Stimulated activated CD4-positive, alpha-beta T cell treated with anti-CD3 and anti-CD28 coated beads, Interleukin-4, amount 100 ng/mL, for 48 hours (primary cell): ENCODE data around the gene FAH.

ENCODE experiments used
- DNase-seq, 2 donors: peaks; one replicate each; pipeline ENCODE4 v3.0.0-alpha.2; 2020; ENCODE audit warnings: low read depth in 2 of 2

FAH gene

DNA sequence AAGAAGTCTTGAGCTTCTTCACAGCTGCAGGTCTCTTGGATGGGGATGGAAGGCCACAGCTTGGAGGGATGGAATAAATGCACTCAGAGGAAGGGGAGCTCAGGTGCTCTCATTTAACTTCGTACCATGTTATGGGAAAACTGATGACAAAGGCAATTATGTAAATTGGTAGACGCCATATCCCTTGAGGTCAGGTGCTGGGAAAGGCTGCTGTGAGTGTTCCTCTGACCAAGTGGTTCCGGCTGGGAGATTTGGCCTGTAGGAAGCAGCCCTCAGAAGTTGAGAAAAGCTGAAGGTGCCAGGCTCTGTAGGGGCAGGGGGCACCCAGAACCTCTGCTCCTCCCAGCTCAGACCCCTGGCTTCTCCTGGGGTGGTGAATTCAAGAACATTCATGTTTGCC is 47.1 kb downstream of the FAH start:
- no peak for DNase-seq

DNA sequence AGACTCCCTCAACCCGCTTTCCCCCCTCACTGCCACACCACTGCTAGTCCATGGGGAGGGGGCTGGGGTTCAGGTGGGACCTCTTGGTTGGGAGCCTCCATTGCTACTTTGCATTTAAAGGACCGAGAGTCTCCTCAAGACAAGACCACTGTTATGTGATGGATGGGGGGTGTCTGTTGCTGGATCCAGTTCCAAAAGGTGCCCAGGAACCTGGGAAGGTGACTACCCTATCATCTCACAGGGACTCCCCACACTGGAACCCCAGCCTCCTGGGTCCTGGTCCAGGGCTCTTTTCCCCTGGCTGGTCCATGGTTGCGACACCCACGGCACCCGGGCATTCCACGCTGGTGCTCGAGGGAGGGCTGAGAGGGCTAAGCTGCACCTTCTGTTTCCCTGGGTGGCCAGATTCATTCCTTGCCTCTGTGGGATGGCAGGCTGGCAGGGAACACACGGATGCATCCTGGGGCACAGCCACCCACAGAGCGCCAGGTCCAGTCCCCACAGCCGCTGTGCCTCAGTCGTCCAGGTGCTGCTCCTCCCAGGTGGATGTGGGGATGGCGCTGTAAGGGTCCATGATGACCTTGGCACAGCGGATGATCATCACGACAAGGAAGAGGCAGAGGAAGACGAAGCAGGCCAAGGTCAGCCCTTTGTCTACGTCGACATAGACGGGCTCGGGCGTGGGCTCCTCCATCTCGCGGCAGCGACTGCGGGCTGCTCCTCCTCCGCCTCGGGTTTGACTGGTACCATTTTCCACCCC is 48.6 kb downstream of the FAH start:
- DNase-seq = no peak

DNA sequence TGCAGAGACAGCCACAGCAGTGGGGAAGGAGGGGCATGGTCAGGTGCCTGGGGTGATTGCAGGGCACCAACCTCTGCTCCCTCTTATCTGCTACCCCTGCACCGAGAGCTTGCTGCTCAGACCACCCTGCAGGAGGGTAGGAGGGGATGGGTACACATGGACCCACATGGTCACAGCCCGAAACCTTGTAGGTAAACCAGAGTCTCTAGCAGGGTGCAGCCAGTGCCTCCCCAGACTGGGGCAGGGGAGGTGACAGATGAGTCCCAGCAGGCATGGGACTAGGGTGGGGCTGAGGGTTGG is 49.2 kb downstream of the FAH start:
- no peak for DNase-seq

DNA sequence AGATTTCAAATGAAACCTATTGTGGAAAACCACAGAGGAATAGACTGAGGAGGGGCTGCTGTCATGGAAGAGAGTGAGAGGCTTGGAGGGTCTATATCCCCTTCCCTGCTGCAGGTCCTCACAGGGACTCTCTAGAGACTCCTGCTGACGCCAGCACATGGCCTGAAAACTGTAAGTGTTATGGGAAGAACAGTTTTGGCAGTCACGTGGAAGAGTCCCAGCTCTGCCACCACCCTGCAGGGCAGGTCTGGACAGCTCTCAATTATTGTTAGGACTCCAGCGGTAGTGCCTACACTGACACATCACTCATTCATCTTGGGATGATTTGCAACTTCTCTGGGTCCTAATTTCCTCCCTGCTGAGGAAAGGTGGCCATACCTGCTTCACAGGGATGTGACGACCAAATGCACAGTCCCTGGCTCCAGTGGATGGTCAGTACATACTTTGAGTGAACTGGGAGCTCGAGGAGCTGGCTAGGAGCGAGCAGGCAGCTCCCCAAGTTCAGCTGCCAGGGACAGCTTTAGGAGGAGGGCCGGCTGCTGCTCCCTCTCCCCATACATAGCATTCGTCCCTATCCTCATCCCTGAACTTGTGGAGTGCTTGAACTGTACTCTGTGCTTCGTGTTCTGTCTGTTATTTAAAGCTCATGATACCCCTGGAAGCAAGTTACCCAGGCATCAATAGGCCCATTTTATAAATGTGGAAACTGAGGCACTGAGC is 50.0 kb downstream of the FAH start:
- no peak for DNase-seq

DNA sequence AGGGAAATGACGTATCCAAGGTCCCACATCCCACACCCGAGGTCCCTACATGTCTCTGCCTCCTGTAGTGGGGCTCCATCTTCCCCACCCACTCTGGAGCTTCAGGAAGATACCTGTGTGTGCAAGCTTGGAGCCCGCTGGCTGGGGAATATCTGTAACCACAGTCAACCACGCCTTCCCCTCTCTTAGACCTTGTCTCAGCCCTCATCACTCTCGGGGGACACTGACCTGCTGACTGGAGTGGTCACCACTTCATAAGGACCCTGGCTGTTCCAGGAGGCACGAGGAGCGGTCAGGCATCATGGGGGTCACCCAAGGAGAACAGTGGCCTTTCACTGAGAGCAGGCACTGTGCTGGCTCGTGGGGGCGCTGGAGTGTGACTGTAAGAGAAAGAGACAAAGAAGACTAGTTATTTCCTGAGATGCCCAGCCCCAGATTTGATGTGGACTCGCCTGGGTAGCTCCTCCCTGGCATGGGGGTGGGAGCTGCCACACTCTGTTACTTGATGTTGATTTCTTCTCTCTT is 50.6 kb downstream of the FAH start:
- no peak for DNase-seq

DNA sequence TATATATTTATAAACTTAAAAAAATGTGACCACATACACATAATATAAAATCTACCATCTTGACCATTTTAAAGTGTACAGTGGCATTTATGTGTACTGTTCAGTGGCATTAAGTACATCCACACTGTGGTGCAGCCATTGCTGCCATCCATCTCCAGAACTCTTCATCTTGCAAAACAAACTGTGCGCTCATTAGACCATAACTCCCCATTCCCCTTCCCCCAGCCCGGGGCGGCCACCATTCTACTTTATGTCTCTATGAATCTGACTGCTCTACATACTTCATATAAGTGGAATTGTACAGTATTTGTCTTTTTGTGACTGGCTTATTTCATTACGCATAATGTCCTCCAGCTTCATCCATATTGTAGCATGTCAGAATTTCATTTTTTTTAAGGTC is 51.4 kb downstream of the FAH start:
- no peak for DNase-seq

DNA sequence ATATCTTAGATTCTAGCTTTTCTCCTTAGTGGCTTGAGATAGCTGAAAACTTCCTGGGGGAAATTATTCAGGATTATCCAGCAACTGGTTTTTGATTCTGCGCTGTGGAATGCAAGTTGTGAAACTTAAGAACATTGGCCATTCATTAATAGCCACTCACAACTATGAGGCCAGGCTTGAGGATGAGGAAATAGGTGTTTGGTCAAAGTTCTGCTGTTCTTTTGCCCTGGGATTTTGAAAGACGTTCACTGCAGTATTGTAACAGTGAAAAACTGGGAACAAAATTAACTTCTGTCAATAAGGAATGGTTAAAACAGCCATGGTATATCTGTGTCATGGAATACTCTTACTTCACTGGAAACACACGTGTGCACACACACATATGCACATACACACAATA is 55.1 kb downstream of the FAH start:
- no peak for DNase-seq

DNA sequence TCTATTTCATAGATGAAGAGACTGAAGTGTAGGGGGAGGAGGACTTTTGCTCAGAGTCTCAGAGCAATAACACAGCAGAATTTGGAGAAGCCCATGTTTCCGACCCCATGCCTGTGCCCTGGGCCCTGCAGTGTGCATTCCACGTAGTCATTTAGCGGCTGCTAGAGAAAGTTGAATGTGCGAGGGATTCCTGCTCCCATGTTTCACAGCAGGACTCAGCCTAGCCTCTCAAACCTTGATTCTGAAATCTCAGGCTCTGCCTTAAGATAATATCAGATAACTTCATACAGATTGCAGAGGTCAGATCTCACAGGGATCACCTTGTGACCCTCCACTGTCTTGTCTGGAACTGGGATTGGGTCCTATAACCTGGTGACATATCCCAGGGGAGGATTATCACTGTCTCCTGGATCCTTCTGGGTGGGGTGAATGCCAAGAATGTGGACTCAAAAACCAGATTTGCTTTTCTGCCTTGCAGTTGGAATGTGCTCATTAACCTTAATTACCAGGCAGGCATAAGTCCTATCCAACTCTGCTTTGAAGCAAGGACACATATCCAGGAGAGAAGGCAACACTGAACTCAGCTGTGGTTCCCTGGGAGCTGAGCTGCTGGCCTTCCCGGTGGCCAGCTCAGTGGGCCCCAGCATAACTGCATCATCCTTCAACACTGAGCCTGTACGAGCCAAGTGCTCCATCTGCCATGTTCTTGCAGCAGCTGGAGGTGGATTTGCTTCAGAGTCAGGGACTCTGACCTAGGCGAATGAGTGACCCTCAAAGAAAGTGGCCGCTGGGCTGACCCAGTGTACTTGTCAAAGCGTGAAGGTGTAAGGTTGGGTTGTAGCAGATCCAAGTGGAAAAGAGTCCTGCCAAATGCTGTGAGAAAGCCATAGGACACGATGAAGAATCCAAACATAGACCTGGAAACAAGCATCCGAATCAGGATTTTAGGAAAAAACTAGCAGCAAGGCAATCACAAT is 56.2 kb downstream of the FAH start:
- DNase-seq = no peak

DNA sequence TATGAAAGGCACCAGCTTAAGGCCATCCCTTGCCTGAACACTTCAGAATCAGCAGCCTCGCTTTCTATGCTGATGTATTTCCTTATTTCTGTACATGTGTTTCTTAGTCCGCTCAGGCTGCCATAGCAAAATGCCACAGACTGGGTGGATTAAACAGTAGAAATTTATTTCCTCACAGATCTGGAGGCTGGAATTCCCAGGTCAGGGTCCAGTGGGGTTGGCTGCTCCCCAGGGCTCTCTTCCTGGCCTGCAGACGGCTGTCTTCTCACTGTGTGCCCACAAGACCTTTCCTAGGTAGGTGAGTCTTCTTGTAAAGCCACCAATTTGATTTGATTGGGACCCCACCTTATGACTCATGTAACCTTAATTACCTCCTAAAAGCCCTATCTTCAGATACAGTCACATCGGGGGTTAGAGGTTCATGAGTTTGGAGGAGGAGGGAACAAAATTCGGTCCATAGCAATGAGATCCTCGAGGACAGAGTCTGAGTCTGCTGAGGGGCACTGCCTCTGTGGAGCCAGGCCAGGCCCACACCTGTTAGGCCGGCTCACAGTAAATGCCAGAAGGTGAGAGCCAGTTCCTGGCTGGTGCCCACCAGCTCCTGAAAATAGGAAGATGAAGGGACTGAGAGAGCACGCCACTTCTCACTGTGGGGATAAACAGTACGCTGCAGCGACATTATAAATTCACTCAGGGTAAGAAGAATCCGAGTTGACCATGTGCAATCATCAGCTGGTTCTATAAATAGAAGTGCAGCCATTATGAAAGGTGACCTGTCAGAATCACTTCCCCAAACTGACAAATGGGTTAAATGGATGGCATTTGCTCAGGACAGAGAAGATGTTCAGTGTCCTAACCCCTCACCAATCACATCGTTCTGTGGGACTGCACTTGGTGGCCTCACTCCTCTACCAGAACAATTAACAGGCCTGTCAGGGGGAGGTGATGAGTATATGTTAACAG is 58.1 kb downstream of the FAH start:
- DNase-seq = no peak

DNA sequence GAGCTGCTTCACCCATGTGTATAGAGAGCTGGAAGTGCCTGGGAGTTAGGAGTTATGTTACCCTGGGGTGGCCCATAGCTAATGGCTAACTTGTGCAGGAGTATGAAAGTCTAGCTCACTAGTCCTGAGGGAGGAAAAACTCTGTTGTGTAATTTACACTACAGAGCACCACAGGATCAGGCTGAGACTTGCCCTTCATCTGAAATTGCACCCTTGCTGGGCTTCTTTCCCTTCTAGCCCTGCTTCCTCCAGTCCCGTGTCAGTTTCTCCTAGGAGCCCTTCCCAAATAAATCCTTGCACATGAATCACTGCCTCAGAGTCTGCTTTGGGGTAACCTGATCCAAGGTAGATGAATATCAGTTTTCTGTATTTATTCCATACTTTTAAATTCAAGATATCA is 59.2 kb downstream of the FAH start:
- DNase-seq = no peak

DNA sequence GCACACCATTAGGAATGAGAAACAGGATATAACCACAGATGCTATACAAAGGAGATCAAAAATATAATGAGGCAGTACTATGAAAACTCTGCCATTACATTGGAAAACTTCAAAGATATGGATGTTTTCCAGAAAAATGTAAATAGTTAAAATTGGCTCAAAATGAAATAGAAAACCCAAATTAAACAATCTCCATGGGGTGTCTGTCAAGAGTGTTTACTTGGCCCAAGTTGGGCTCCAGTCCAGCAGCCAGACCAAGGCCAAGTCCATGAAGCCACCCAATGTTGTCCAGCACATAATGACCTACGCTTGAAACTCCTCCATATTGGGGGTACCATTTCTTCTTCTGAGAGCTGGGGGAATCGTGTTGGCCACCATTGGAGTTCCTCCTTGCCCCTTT is 62.1 kb downstream of the FAH start:
- DNase-seq = no peak

DNA sequence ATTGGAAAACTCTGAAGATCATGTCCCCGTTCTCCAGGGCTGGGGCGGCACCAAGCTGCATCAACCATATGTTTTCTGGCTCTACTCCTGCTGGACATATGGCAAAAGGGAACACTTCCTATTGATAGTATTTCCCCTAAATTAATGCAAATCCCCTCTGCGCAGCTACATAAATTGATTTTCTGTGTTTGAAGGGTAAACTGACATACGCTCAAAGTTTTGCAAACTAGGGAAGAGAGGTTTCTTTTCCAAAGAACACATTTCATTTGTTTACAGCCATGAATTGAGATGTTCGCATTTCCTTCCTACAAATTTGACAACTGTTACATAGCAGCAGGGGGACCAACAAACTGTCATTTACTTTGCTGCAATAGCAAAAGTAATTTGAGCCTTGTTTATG is 63.3 kb downstream of the FAH start:
- no peak for DNase-seq

DNA sequence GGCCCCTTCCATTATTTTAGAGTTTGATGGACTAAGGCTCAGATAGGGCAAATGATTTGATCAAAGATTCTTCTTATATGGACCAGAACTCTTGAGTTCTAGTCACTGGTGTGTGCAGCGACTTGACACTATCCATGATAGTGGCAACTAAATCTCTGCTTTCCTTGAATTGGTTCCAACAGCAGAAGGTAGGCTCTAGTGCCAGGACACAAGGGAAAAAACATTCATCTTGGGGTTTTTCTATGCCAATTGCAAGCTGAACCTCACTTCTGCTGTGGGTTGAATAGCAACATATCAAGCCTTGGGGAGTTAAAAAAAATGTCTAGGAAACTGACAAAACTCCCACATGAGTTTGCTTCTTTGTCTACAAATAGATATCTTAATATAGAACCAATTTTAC is 64.1 kb downstream of the FAH start:
- no peak for DNase-seq

DNA sequence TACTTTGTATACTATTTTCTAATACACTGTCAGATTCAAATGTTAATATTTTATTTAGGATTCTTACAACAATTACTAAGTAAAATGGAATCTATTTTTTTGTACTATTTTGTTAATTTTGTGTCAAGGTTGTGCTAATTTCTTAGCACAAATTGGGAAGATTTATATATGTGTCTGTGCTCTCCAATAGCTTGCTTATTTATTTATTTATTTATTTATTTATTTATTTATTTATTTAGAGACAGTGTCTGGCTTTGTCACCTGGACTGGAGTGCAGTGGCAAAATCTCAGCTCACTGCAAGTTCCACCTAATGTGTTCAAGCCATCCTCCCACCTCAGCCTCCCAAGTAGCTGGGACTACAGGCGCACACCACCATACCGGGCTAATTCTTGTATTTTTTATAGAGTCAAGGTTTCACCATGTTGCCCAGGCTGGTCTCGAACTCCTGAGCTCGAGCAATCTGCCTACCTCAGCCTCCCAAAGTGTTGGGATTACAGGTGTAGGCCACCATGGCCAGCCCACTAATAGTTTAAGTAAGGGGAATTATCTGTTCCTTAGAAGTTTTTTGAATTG is 64.6 kb downstream of the FAH start:
- DNase-seq = no peak

DNA sequence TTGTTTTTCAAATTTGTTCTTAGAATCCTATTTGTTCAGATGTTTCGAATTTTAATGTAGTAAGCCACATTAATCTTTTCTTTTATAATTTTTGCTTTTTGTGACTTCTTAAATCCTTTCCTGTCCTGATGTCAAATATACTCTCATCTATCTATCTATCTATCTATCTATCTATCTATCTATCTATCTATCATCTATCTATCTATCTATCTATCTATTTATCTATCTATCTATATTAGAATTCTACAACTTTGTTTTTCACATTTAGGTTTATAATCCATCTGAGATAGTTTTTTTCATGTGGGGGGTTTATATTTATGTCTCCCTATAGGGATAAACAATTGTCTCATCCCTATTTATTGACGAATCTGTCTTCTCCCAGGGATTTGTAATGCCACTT is 67.2 kb downstream of the FAH start:
- DNase-seq = no peak

DNA sequence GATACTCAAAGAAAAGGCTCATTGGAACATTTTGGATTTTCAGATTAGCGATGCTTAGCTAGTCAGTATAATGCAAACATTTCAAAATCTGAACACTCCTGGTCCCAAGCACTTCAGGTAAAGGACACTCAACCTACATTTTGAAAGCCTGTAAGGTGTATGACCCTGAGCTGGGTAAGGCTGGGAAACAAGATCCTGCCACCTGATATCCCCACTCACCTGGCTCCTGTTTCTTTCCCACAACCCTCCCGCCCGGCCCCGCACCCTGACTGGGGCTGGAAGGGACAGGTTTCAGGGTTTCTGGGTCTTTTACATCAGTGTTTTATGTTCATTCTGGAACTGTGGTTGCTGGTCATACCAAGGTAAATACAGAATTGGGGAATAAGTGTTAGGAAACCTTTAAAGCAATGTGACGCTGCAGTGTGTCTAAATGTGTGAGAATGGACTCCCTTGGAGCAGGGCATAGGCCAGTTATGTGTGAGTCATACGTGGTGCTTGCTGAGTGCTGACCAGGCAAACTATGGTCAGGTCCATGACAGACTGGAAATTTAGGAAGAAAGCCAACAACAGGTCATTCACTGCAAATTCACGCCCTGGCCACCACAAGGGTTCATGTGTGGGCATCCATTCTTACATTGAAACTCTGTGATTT is 76.3 kb downstream of the FAH start:
- DNase-seq = no peak

DNA sequence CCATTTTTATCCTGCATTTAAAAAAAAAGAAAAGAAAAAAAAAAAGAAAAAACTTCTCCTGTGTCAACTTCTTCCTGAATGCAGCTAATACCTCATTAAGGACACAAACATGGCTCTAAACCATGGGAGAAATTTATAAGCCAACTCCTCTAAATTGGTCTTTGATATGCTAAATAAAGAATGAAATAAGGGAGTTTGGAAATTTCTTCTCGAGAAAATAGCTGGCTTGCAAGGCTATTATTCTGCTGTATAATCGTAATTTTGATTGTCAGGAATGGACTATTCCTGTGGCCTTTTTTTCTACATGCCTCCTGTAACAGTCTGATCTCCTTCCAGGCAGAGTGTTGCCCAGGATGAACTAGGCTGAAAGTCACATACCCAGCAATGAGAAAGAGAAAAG is 78.6 kb downstream of the FAH start:
- DNase-seq = no peak

DNA sequence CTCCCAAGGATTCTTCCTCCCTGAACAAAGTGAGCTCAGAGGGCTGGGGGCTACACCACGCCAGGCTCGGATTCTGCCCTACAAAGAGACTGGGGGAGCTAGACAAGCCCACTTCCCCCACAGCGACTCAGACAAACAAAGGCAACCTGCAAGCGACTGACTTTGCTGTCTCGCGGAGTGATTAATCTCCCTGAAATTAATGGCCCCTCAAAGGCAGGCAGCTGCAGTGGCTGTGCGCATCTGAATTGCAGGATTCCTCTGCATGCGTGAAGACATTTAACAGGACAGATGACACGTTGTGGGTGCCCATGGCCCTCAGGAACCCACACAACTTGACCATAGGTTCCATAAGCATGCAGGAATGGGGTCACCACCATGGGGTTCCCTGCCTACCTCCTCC is 80.8 kb downstream of the FAH start:
- DNase-seq = no peak

DNA sequence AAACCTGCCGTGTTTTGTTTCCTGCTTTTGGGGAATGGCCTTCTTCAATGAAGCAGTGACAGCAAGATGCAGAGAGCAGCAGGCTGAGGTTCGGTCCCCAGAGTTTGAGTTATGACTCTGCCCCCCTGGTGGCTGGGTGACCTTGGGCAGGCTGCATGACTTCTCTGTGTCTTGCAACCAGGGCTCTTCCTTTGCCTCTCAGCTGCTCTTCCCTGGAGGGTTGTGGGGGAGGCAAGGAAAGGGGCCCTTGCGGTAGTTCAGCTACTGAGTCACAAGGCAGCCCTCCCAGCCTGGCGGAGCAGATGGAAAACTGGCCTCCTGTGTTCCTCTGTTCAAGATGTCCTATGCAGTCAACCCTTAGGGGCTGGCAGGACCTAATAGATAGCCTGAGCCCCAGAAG is 82.1 kb downstream of the FAH start:
- peak; percentile 16 to 49 for DNase-seq
